HepG2 (cell line): ENCODE results near the gene NOC3L. TPM values are rescaled to one million over a fixed set of nuclear protein-coding genes. Genes with fewer than 3 reads are reported as not detected.

ENCODE experiments used
- KMT2B ChIP-seq: IDR thresholded peaks from 2 replicates; pipeline ENCODE4 v1.6.1; 2016; ENCODE audit warnings: missing genetic modification reagents, missing compliant biosample characterization
- NFE2 ChIP-seq: sonication (generic); formaldehyde crosslinking; IDR thresholded peaks from 2 replicates; pipeline ENCODE4 v1.4.0; 2020; ENCODE audit warnings: missing genetic modification reagents
- SIX1 ChIP-seq: sonication (generic); formaldehyde crosslinking; IDR thresholded peaks from 2 replicates; pipeline ENCODE4 v1.4.0; 2020; ENCODE audit warnings: missing genetic modification reagents, borderline replicate concordance
- SKI ChIP-seq: fragments of 450-650 bp; IDR thresholded peaks from one replicate; pipeline ENCODE4 v1.6.1; 2018; ENCODE audit warnings: mild to moderate bottlenecking; ENCODE audit not compliant: partially characterized antibody
- SP2 ChIP-seq: sonication (generic); formaldehyde crosslinking; IDR thresholded peaks from 2 replicates; pipeline ENCODE4 v1.5.1; 2020; ENCODE audit warnings: mild to moderate bottlenecking, missing genetic modification reagents
- ZBTB21 ChIP-seq: sonication (generic); formaldehyde crosslinking; IDR thresholded peaks from 2 replicates; pipeline ENCODE4 v1.4.0; 2020; ENCODE audit warnings: missing genetic modification reagents
- ZIK1 ChIP-seq: sonication (generic); formaldehyde crosslinking; IDR thresholded peaks from 2 replicates; pipeline ENCODE4 v1.5.0; 2020; ENCODE audit warnings: mild to moderate bottlenecking, low read depth, missing genetic modification reagents, borderline replicate concordance
- ZNF138 ChIP-seq: sonication (generic); formaldehyde crosslinking; IDR thresholded peaks from 2 replicates; pipeline ENCODE4 v1.5.0; 2020; ENCODE audit warnings: mild to moderate bottlenecking, low read depth, missing genetic modification reagents
- ZNF232 ChIP-seq: sonication (generic); formaldehyde crosslinking; IDR thresholded peaks from 2 replicates; pipeline ENCODE4 v1.4.0; 2020; ENCODE audit warnings: missing genetic modification reagents, borderline replicate concordance
- ZNF256 ChIP-seq: sonication (generic); formaldehyde crosslinking; conservative IDR thresholded peaks from 2 replicates; pipeline ENCODE4 v1.4.0; 2020; ENCODE audit warnings: missing genetic modification reagents
- ZNF333 ChIP-seq: sonication (generic); formaldehyde crosslinking; IDR thresholded peaks from 2 replicates; pipeline ENCODE4 v1.4.0; 2020; ENCODE audit warnings: mild to moderate bottlenecking, missing genetic modification reagents, borderline replicate concordance
- ZNF557 ChIP-seq: sonication (generic); formaldehyde crosslinking; IDR thresholded peaks from 2 replicates; pipeline ENCODE4 v1.4.0; 2020; ENCODE audit warnings: missing genetic modification reagents
- ZNF747 ChIP-seq: sonication (generic); formaldehyde crosslinking; IDR thresholded peaks from 2 replicates; pipeline ENCODE4 v1.8.1; 2023; ENCODE audit warnings: missing genetic modification reagents, mild to moderate bottlenecking, borderline replicate concordance
- ZNF850 ChIP-seq: sonication (generic); formaldehyde crosslinking; conservative IDR thresholded peaks from 2 replicates; pipeline ENCODE4 v1.9.0; 2021; ENCODE audit warnings: mild to moderate bottlenecking, missing genetic modification reagents
- polyA plus RNA-seq, 8 experiments: library from polyadenylated mRNA; depleted of rRNA in 3 of 8; stranded (reverse) in 7 of 8; unstranded in 1 of 8; fragments of >200 nt; fragmentation: Illumina TruSeq in 4 of 8; extraction: Trizol in 4 of 8; gene quantifications; 2 replicates each; pipeline versions ENCODE4 v1.2.1 to v1.2.3, GENCODE V29; 2011 to 2016; ENCODE audit warnings: low read depth in 4 of 8, missing spikeins in 1 of 8, mixed read lengths in 1 of 8; ENCODE audit not compliant: insufficient read depth in 1 of 8
- total RNA-seq, 5 experiments: library from RNA; depleted of rRNA; stranded (reverse); fragments of >200 nt; fragmentation: Illumina TruSeq; extraction: Trizol; gene quantifications; 2 replicates each; pipeline ENCODE4 v1.2.3, GENCODE V29; 2016; ENCODE audit warnings: low read depth in 1 of 5
- TF ChIP-seq, protein P1 (sequence below): sonication (generic); formaldehyde crosslinking; IDR thresholded peaks from 2 replicates; pipeline ENCODE4 v1.4.0; 2020; ENCODE audit warnings: missing genetic modification reagents
- TF ChIP-seq, protein P2 (sequence below): sonication (generic); formaldehyde crosslinking; IDR thresholded peaks from 2 replicates; pipeline ENCODE4 v1.8.0; 2022; ENCODE audit warnings: missing genetic modification reagents, mild to moderate bottlenecking, inconsistent platforms, borderline replicate concordance
- TF ChIP-seq, protein P3 (sequence below): conservative IDR thresholded peaks from 2 replicates; pipeline ENCODE4 v1.6.1; 2018; ENCODE audit warnings: missing genetic modification reagents
- TF ChIP-seq, protein P4 (sequence below): sonication (generic); formaldehyde crosslinking; IDR thresholded peaks from 2 replicates; pipeline ENCODE4 v1.8.1; 2023; ENCODE audit warnings: mild to moderate bottlenecking, missing genetic modification reagents
- TF ChIP-seq, protein P5 (sequence below): sonication (generic); formaldehyde crosslinking; IDR thresholded peaks from 2 replicates; pipeline ENCODE4 v1.5.0; 2020; ENCODE audit warnings: missing genetic modification reagents
- TF ChIP-seq, protein P6 (sequence below): sonication (generic); formaldehyde crosslinking; conservative IDR thresholded peaks from 2 replicates; pipeline ENCODE4 v1.4.0; 2020; ENCODE audit warnings: missing genetic modification reagents

Gene NOC3L
- total and polyA plus RNA-seq, 2 of the 13 experiments (the other 11 are each of a cell fraction or from before 2014, with no cell fraction given), result 7.8 to 36.6 TPM

DNA sequence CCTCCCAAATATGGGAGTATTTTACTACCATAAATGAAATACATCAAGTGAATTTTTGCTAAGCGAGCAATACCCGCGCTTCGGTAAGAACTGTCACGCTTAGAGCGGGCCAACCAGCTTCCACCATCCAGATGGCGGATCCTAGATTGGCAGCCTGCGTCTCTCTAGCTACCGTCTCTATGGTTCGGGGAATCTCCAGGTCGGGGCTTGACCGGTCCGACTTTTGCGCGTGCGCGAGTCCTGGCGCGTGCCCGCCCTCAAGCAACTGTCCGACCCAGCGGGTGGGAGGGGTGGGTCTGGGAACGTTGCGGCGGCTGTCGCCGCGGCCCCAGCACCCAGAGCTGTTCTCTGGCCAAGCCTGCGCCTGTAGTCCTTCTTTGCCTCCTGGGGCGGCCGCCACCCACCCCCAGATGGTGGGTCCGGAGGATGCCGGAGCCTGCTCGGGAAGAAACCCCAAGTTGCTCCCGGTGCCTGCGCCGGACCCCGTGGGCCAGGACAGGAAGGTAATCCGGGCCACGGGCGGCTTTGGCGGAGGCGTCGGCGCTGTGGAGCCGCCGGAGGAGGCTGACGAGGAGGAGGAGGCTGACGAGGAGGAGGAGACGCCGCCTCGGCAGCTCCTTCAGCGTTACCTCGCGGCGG, 39.6 kb upstream of the NOC3L start, which contains the start of gene TBC1D12 (continued):
- TF ChIP-seq, protein P1, sequence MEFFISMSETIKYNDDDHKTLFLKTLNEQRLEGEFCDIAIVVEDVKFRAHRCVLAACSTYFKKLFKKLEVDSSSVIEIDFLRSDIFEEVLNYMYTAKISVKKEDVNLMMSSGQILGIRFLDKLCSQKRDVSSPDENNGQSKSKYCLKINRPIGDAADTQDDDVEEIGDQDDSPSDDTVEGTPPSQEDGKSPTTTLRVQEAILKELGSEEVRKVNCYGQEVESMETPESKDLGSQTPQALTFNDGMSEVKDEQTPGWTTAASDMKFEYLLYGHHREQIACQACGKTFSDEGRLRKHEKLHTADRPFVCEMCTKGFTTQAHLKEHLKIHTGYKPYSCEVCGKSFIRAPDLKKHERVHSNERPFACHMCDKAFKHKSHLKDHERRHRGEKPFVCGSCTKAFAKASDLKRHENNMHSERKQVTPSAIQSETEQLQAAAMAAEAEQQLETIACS (CRISPR knock-in tag), result peak; percentile 95
- peak; percentile 73; the same call in 1 of the 2 replicates for TF ChIP-seq ZNF747
- TF ChIP-seq, protein P2, sequence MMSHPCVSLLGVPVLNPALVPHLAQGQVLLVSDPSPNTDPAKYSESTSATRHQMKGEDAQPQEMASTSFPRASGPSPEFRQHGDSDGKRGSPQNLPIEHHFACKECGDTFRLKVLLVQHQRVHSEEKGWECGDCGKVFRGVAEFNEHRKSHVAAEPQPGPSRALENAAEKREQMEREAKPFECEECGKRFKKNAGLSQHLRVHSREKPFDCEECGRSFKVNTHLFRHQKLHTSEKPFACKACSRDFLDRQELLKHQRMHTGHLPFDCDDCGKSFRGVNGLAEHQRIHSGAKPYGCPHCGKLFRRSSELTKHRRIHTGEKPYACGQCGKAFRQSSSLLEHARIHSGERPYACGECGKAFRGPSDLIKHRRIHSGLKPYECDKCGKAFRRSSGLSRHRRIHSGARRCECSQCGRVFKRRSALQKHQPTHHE (CRISPR knock-in tag), result 0 out of 2 replicates have a peak, but pooled peaks have one; percentile 75
- TF ChIP-seq ZNF256, result 0 out of 2 replicates have a peak, but pooled peaks have one; percentile 58
- no peak for TF ChIP-seq ZNF850 (CRISPR knock-in tag)
- TF ChIP-seq, protein P3, sequence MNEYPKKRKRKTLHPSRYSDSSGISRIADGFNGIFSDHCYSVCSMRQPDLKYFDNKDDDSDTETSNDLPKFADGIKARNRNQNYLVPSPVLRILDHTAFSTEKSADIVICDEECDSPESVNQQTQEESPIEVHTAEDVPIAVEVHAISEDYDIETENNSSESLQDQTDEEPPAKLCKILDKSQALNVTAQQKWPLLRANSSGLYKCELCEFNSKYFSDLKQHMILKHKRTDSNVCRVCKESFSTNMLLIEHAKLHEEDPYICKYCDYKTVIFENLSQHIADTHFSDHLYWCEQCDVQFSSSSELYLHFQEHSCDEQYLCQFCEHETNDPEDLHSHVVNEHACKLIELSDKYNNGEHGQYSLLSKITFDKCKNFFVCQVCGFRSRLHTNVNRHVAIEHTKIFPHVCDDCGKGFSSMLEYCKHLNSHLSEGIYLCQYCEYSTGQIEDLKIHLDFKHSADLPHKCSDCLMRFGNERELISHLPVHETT, result peak; percentile 73; the same call in 1 of the 2 replicates
- TF ChIP-seq SKI, result no peak
- TF ChIP-seq KMT2B (CRISPR knock-in tag), result peak; percentile 90
- no peak for TF ChIP-seq NFE2 (CRISPR knock-in tag)
- TF ChIP-seq, protein P4, sequence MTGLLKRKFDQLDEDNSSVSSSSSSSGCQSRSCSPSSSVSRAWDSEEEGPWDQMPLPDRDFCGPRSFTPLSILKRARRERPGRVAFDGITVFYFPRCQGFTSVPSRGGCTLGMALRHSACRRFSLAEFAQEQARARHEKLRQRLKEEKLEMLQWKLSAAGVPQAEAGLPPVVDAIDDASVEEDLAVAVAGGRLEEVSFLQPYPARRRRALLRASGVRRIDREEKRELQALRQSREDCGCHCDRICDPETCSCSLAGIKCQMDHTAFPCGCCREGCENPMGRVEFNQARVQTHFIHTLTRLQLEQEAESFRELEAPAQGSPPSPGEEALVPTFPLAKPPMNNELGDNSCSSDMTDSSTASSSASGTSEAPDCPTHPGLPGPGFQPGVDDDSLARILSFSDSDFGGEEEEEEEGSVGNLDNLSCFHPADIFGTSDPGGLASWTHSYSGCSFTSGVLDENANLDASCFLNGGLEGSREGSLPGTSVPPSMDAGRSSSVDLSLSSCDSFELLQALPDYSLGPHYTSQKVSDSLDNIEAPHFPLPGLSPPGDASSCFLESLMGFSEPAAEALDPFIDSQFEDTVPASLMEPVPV (CRISPR knock-in tag), result 0 out of 2 replicates have a peak, but pooled peaks have one; percentile 34
- TF ChIP-seq, protein P5, sequence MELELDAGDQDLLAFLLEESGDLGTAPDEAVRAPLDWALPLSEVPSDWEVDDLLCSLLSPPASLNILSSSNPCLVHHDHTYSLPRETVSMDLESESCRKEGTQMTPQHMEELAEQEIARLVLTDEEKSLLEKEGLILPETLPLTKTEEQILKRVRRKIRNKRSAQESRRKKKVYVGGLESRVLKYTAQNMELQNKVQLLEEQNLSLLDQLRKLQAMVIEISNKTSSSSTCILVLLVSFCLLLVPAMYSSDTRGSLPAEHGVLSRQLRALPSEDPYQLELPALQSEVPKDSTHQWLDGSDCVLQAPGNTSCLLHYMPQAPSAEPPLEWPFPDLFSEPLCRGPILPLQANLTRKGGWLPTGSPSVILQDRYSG (CRISPR knock-in tag), result 0 out of 2 replicates have a peak, but pooled peaks have one; percentile 41
- TF ChIP-seq ZNF557, result 0 out of 2 replicates have a peak, but pooled peaks have one; percentile 35
- no peak for TF ChIP-seq ZIK1 (CRISPR knock-in tag)
- 0 out of 2 replicates have a peak, but pooled peaks have one; percentile 40 for TF ChIP-seq ZNF232 (CRISPR knock-in tag)
- TF ChIP-seq ZNF138 (CRISPR knock-in tag), result no peak
- TF ChIP-seq ZNF333 (CRISPR knock-in tag), result peak; percentile 93; the same call in 1 of the 2 replicates
- TF ChIP-seq ZBTB21 (CRISPR knock-in tag), result no peak
- 0 out of 2 replicates have a peak, but pooled peaks have one; percentile 8 for TF ChIP-seq SIX1
- TF ChIP-seq, protein P6, sequence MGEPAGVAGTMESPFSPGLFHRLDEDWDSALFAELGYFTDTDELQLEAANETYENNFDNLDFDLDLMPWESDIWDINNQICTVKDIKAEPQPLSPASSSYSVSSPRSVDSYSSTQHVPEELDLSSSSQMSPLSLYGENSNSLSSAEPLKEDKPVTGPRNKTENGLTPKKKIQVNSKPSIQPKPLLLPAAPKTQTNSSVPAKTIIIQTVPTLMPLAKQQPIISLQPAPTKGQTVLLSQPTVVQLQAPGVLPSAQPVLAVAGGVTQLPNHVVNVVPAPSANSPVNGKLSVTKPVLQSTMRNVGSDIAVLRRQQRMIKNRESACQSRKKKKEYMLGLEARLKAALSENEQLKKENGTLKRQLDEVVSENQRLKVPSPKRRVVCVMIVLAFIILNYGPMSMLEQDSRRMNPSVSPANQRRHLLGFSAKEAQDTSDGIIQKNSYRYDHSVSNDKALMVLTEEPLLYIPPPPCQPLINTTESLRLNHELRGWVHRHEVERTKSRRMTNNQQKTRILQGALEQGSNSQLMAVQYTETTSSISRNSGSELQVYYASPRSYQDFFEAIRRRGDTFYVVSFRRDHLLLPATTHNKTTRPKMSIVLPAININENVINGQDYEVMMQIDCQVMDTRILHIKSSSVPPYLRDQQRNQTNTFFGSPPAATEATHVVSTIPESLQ, result 0 out of 2 replicates have a peak, but pooled peaks have one; percentile 20
- peak; percentile 54; the same call in 1 of the 2 replicates for TF ChIP-seq SP2 (CRISPR knock-in tag)
